KBM-7 (cell line): ENCODE results near the gene CISD1.
A peak's percentile ranks its signal among the peaks of the same experiment; 100 is the strongest.

Source experiments
- DNase-seq: peaks from one replicate; pipeline ENCODE4 v3.0.0-alpha.2; 2015
- in situ Hi-C: fragments of 300-500 bp; cut with MboI; formaldehyde crosslinking; loops from 2 replicates; pipeline ENCODE4 v1.14.3; 2020; ENCODE audit warnings: low sequenced_read_pairs, low pct_unique_long_range_greater_than_20kb, mixed read lengths

CISD1 gene

DNA sequence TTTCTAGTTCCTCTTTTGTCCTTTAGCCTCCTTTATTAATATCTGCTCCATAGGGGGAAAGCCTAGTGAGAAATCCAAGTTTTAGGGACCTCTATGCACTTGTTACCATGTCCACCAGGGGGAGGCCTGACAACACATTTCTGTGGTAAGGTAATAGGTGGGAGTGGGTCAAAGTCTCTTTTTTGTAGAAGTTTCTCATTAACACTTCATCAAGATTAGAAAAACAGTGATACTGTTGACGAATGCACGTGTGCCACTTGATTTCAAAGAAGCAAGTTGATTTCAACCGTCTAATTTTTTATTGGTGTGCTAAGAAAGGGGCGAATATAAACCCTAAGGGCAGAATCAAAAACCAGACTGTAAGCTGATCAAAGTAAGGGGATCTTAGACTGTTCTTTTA lies 30.6 kb downstream of the CISD1 start:
- DNase-seq: peak; percentile 84
- in situ Hi-C loops: no loop called here

DNA sequence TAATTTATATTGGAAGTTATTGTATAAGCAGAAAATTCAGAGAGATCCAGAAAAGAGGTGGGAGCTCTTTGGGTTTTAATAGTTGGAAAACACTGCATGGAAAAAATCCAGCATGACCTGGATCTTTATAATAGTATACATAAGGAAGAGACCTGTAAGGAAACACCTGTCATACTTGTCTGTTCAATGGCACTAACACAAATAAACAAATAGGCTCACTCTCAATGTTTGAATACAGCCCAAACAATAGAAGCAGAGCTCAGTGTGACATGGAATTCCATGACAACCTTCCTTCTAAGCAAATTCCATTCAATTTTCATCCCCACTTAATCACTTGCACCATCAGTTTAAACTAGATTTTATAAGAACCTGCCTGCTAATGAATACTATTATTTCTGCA lies 31.7 kb downstream of the CISD1 start:
- in situ Hi-C loops: no loop called here
- no peak for DNase-seq

DNA sequence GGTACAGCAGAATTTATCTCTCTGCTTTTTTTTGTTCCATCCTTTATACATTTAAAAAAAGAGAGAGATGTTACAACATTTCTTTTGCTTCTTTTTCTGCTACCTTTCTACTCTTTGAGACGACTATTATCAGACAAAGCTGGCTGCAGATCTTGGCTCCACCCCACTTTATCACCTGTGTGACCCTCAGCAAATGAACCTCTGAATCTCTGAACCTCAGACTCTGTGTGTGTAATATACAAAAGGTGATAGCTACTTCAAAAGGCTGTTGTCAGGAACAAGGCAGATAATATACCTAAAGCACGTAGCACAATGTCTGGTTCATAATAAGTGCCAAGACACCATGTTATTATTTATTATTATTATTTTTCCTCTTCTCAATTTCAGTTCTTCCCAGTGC lies 33.3 kb downstream of the CISD1 start:
- in situ Hi-C loops: no loop called here

DNA sequence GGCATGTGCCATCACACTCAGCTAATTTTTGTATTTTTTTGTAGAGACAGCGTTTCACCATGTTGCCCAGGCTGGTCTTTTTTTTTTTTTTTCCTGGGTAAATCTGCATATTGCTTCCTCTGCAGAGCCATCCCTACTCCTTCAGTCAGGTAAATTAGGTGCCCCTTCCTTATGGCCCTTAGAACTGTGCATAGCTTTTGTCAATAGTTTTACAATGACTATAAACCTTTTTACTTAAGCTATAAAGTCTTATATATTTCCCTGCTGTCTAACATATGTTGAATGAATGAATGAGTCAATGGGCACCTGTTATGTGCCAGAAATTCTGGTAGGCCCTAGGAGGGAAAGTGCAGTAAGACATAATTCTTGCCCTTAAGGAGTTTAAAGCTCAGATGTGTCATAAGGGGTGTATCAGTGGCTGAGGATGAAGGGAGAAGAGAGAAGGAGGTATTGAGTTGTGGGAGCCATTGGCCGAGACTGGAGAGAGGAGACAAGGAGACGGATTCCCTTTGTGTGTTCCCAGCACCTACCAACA lies 35.2 kb downstream of the CISD1 start:
- in situ Hi-C loops: no loop called here
- no peak for DNase-seq

More for the DNA sequence above, 33.3 kb downstream of the CISD1 start:
- DNase-seq: no peak

DNA sequence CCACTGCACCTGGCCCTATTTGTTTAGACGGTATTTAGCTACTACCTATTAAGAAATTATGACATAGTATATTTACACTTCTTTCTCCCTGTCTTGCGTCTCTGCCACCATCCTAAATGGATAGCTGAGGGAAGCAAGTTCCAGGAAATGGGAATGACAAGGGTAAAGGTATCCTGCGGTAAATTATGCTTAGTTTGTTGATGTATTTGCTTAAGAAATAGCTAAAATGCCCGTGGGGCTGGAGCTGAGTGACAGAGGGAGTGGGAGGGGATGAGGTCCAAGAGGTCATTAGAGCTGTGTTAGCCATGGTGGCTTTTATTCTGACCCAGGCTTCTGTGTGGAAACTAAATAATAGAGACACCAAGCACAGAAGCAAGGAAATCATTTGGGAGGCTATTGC lies 36.9 kb downstream of the CISD1 start:
- no peak for DNase-seq
- in situ Hi-C loops: no loop called here

DNA sequence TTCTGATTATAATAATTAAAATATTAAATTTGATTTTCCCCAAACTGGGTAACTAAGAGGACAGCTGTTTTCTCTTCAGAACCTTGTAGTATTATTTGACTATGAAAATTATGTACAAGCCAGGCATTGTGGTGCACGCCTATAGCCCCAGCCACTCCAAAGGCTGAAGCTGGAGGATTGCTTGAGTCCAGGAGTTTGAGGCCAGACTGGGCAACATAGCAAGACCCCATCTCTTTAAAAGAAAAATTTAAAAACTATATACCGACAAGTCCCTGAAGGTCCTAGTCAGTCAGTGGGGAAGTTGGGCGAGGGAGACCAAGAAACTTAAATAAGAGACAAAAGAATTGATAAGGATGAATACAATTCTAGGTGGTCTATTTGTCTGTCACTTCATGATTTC lies 38.7 kb downstream of the CISD1 start:
- in situ Hi-C loops: no loop called here

DNA sequence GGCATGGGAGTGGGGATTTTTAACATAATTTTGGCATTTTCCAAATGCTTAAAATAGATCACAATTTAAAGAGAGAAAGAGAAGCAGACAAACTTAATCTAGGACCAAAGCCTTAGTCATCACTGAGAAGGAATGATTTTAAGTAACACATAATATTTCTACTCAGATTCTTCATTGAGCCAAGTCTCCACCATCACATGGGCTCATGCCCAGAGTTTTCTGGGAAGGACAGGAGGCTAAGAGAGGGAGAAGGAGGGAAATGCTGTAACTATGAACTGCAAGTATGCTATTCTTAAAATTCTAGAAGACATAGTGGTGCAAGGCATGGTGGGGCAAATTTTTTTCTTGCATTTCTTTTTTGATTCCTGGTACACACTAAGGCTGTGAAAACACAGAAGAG lies 42.1 kb downstream of the CISD1 start:
- DNase-seq: no peak
- in situ Hi-C loops: no loop called here

More for the DNA sequence above, 38.7 kb downstream of the CISD1 start:
- DNase-seq: no peak

DNA sequence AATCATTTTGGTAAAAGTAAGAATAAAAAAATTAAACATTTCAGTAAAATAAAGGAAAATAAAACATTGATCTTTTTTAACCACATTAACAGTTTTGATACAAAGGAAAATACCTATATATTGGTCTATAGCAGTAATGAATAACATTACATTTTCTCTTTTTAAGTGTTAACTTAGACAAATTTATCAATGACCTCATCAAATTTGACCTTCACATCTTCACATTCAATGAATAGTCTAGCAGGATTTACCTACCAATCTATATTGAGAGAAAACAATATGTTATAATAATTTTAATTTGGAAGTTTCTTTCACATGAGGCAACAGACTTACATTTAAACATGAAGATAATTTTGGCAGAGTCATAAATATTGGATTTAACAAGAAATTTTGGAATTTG lies 47.9 kb downstream of the CISD1 start:
- in situ Hi-C loops: no loop called here
- DNase-seq: no peak

DNA sequence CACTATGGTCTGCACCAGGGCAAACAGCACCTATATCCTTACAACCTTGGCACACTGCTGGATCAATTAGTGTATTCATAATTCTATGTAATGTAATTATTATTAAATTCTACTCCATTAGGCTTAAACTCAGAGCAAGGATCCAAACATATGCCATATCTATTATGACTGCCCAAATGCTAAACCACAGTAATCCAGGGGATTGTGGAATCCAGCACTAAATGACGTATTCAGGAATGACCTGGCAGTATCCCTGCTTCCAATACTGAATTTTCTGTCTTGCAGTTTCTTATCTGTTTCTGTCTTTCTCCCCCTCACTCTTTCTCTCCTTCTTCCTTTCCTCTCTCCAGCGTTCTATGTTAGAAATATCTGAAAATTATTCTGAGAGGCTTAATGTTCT lies 49.4 kb downstream of the CISD1 start:
- no peak for DNase-seq
- in situ Hi-C loops: no loop called here

DNA sequence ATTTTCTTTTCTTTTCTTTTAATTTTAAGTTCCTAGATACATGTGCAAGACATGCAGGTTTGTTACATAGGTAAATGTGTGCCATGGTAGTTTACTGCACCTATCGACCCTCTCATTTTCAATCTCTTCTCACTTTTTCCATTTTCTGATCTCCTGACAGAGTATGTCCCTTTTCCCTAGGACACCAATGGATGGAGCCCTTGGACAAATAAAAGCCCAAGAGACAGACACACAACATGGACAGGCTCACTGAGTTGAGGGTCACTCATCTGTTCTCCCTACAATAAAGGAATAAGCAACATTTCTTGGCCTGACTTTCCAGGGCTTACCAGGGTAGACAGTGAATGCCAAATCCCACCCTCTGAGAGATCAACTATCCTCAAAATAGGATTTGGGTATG lies 50.6 kb downstream of the CISD1 start:
- in situ Hi-C loops: no loop called here
- no peak for DNase-seq

DNA sequence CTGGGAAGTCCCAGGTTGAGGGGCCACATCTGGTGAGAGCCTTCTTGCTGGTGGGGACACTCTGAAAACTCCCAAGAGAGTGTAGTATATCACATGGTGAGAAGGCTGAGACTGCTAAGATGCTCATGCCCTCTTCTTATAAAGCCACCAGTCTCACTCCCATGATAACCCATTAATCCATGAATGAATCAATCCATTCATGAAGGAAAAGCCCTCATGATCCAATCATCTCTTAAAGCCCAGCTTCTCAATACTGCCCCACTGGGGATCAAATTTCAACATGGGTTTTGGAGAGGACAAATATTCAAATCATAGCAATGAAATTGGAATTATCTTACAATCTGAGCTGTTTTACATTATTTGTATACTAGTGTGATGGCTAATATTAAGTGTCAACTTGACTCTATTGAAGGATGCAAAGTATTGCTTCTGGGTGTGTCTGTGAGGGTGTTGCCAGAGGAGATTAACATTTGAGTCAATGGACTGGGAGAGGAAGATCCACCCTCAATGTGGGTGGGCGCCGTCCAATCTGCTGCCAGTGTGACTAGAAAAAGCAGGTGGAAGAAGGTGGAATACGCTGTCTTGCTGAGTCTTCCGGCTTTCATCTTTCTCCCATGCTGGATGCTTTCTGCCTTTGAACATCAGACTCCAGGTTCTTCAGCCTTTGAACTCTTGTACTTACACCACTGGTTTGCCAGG lies 51.5 kb downstream of the CISD1 start:
- DNase-seq: no peak
- in situ Hi-C loops: no loop called here

DNA sequence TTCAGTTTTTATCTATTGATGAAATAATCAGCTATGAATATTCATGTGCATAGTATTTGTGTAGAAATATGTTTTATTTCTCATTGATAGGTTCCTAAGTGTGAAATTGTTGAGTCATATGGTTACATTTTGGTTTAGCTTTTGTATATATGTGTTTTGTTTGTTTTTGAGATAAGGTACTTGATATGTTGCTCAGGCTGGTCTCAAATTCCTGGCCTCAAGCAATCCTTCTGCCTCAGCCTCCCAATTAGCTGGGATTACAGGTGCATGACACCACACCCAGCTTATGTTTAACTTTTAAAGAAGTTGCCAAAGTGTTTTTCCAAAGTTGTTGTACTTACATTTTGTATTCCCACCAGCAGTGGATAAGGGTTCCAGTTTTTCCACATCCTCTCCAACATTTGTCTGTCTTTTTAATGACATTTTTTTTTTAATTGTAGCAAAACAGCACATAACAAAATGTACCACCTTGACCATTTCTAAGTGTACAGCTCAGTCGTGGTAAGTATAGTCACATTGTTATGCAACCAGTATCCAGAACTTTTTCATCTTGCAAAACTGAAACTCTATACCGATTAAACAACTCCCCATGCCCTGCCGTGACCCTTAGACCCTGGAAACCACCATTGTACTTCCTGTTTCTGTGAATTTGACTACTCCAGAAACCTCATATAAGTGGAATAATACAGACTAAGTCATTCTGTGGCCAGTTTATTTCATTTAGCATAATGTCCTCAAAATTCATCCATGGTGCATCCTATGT lies 53.3 kb downstream of the CISD1 start:
- peak; percentile 93 for DNase-seq
- in situ Hi-C loops: no loop called here

DNA sequence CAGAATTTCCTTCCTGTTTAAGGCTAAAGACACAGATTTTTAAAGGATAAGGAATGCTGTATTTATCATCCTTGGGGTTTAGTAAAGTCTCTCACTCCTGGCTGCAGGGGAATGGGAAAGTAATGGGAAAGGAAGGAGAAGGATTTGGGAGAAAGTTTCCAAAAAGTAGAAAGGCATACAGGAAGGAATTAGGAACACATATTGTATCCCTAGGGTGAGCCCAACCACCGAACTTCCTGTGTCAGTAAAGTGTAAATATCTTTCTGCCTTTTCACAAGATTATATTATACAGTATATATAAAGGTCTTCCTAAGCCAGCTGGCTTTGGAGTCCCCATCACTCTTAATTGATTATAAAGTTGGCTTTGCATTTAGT lies 53.9 kb downstream of the CISD1 start:
- DNase-seq: no peak
- in situ Hi-C loops: no loop called here

DNA sequence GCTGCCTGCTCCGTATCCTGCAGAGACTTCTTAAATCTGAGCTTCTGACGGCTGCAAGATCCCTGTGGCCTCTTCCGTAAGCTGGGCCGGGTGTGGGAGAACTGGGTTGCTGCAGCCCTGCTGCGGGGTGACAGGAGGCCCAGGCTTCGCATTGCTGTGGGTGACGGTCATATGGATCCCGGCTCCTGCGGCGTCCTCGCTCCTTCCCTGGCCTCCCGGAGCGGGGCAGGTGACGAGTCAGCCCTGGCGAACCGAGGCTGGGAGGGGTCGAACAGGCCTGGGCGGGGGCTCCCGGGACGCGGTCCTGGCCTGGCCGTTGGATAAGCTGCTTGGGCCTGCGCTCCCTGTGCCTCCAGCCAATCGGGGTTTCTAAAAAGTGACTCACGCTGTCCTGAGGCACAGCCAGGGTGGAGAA lies 58.0 kb downstream of the CISD1 start:
- no peak for DNase-seq
- in situ Hi-C loops: no loop called here

DNA sequence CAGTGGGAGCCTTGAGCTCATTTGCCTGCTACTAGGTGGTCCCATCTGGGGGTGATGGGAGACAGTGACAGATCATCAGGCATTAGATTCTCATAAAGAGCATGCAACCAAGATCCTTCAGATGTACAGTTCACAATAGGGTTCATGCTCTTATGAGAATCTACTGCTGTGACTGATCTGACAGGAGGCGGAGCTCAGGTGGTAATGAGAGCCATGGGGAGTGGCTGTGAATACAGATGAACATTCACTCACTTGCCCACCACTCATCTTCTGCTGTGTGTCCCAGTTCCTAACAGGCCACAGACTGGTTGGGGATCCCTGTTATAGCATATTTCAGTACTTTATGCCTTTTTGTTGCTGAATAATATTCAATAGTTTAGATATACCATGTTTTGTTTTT lies 59.3 kb downstream of the CISD1 start:
- DNase-seq: no peak
- in situ Hi-C loops: no loop called here

DNA sequence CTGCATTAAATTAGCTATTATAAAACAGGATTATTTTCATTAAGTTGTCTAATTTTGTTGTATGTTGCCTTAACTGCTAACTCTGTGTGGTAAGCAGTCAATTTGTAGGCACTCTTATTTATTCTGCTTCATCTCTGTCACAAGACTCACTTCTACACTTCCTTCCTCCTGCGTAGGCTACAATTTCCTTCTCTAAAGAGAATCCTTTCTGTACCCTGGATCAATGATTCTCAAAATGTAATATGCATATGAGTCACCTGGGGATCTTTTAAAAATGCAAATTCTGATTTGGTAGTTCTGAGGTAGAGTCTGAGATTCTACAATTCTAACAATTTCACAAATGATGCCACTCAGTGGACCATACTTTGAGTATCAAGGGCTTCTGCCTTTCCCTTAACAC lies 61.5 kb downstream of the CISD1 start:
- in situ Hi-C loops: no loop called here
- DNase-seq: no peak

DNA sequence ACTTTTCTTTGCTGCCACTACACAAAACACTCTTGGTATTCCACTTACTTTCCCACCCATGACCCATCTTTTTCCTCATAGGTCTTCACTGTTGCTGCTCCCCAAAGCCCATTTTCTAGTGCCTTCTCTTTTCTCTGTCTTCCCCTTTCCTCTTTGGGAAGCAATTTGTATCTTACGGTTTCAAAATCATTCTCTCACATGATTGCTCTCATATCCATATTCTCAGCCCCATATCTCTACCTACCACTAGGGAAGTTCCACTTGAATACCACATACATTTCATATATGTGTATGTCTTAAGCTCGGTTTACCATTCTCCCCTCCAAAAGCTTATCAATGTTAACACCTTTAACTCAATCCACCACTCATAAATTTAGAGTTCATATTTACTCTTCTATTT lies 62.7 kb downstream of the CISD1 start:
- in situ Hi-C loops: no loop called here
- DNase-seq: no peak

DNA sequence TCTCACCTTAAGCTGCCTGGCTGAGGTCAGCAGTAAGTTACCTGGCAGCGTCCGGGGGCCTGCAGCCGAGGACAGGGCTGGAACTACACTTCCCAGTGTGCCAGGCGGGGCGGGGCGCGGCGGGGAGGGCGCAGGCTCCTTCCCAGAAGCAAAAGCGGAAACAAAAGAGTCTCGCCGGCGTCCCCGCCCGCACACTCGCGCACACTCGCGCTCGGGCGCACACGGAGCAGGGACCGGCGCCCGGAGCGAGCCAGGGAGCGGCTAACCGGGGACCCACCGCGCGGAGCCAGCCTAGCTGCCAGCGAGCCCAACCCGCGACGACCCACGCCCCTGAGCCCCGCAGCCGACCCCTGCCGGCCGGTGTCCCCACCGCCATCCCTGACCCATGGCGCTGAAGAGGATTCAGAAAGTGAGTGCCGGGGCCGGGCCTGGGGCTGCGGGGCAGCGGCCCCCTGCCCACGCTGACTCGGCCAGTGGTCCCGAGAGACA lies 65.9 kb downstream of the CISD1 start, which contains the start of gene UBE2D1:
Gene UBE2D1 (plus strand): TSS at position 190 of the 489 bp plus-strand sequence. CDS start 196 bp downstream, at position 386.
- peak; percentile 78 for DNase-seq
- in situ Hi-C loops: no loop called here

DNA sequence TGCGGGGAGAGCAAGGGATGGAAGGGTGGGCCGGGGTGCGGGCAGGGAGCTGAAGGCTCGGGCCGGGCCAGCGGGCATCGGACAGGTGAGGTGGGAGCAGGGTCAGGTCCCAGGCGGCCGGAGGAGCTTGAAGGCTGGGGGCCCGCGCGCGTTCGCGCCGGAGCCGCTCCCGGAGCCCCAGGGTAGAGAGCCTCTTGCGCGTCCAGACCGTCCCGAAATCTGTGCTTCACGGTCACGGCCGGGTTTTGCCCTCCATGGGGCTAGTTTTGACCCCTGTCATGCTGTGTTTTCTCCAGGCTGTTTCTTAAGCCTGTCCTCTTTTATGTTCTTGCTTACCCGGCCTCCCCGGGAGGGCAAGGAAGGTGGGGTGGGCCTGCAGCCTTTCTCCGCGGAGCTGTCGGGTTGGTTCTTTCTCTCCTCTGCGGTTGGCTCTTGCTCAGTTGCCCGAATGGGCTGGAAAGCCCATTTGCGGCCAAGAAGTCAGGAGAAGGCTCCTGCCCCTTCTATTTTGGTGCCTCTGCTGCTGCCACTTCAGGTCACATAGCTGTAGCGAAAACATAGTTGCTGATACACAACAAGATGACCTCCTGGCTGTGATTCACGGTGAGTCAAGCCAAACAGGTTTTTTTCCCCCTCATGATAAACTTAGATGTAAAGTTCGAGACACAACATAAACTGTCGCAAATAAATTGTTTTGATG lies 66.5 kb downstream of the CISD1 start:
- peak; percentile 44 for DNase-seq
- in situ Hi-C loops: no loop called here

DNA sequence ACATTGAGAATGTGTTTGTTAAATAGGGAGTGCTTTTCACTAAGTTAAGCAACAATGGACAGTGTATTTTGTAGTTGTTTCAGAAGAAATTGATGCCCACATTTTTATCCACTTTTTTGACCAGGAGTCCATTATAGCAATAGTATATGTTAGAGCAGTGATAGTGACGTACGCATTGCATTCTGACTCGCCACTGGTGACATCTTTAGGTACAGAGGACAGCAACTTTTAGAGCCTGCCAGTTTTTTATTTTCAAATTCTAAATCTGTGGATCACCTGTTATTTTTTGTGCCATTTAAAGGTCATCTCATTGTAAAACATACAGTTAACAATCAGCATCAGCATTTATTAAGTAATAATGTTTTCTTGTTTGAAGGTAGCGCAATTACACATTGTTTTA lies 67.3 kb downstream of the CISD1 start:
- no peak for DNase-seq
- in situ Hi-C loops: no loop called here
